ENCODE data around the gene FLRT2. TPM values are rescaled to one million over a fixed set of nuclear protein-coding genes. Genes with fewer than 3 reads are reported as not detected.
A peak's percentile ranks its signal among the peaks of the same experiment; 100 is the strongest.

FLRT2 gene
- total RNA-seq, 1 donor, result 39.1 TPM

GRCh38 chr14:85519661-85520305, 10.2 kb upstream of the FLRT2 start:
- Histone ChIP-seq H3K9me3 (ENCODE audit: low read depth, low read length) (no peaks in the 10 kb centered on the region), H3K36me3 (ENCODE audit: insufficient read depth, low read length) (no peaks in the 10 kb centered on the region), H4K20me1 (ENCODE audit: insufficient read depth, low read length) (no peaks in the 10 kb centered on the region), H3K79me2 (ENCODE audit: insufficient read depth, low read length) (no peaks in the 10 kb centered on the region), H3K27ac (ENCODE audit: low read depth, low read length) (no peak overlapping the region), H3K27me3 (ENCODE audit: insufficient read depth, low read length) (no peaks in the 10 kb centered on the region), H3K4me1 (ENCODE audit: insufficient read depth, low read length) (peaks cover 13% of the 10 kb centered on the region), H2AFZ (ENCODE audit: low read length) (no peak overlapping the region), H3K4me2 (ENCODE audit: insufficient read depth, low read length) (no peak overlapping the region), H3K4me3 (ENCODE audit: insufficient read depth, low read length) (no peak overlapping the region)
- no peak for DNase-seq (ENCODE audit: insufficient read length, low spot score, missing footprints)
- no peak for TF ChIP-seq CTCF (IDR thresholded peaks at IDR 0.05; ENCODE audit: extremely low read depth, low read depth, low read length)

- no peak for DNase-seq (ENCODE audit: insufficient read length, low spot score, missing footprints)
- no peaks in the 10 kb centered on the region for H4K20me1 ChIP-seq (ENCODE audit: insufficient read depth, low read length)
- H3K9me3 ChIP-seq (ENCODE audit: low read depth, low read length), result no peaks in the 10 kb centered on the region
- H3K4me1 ChIP-seq (ENCODE audit: insufficient read depth, low read length), result peaks cover 13% of the 10 kb centered on the region
- H3K79me2 ChIP-seq (ENCODE audit: insufficient read depth, low read length), result no peaks in the 10 kb centered on the region
- H3K4me3 ChIP-seq (ENCODE audit: insufficient read depth, low read length), result no peak overlapping the region
- H3K27ac ChIP-seq (ENCODE audit: low read depth, low read length), result no peak overlapping the region
- H3K36me3 ChIP-seq (ENCODE audit: insufficient read depth, low read length), result no peaks in the 10 kb centered on the region
- H2AFZ ChIP-seq (ENCODE audit: low read length), result peak overlapping the region; percentile 43
- TF ChIP-seq CTCF (IDR thresholded peaks at IDR 0.05; ENCODE audit: extremely low read depth, low read depth, low read length), result no peak
- no peak overlapping the region for H3K4me2 ChIP-seq (ENCODE audit: insufficient read depth, low read length)
- H3K27me3 ChIP-seq (ENCODE audit: insufficient read depth, low read length), result no peaks in the 10 kb centered on the region
These were observed 9.4 kb upstream of the FLRT2 start for GRCh38 chr14:85520581-85520980.

- Histone ChIP-seq H3K9me3 (ENCODE audit: low read depth, low read length) (no peaks in the 10 kb centered on the region), H2AFZ (ENCODE audit: low read length) (no peak overlapping the region), H3K4me2 (ENCODE audit: insufficient read depth, low read length) (no peak overlapping the region), H3K27me3 (ENCODE audit: insufficient read depth, low read length) (no peaks in the 10 kb centered on the region), H3K36me3 (ENCODE audit: insufficient read depth, low read length) (no peaks in the 10 kb centered on the region), H3K27ac (ENCODE audit: low read depth, low read length) (no peak overlapping the region), H3K4me1 (ENCODE audit: insufficient read depth, low read length) (peaks cover 19% of the 10 kb centered on the region), H3K79me2 (ENCODE audit: insufficient read depth, low read length) (no peaks in the 10 kb centered on the region), H4K20me1 (ENCODE audit: insufficient read depth, low read length) (no peaks in the 10 kb centered on the region), H3K4me3 (ENCODE audit: insufficient read depth, low read length) (no peak overlapping the region)
- no peak for DNase-seq (ENCODE audit: insufficient read length, low spot score, missing footprints)
- TF ChIP-seq CTCF (IDR thresholded peaks at IDR 0.05; ENCODE audit: extremely low read depth, low read depth, low read length), result no peak
These were observed 6.3 kb upstream of the FLRT2 start for GRCh38 chr14:85523624-85524023.

GRCh38 chr14:85527006-85527405, 2.9 kb upstream of the FLRT2 start:
- peak overlapping the region; percentile 99 for H3K4me2 ChIP-seq (ENCODE audit: insufficient read depth, low read length)

More at GRCh38 chr14:85527006-85527405, 2.9 kb upstream of the FLRT2 start:
- H3K79me2 ChIP-seq (ENCODE audit: insufficient read depth, low read length), result peaks cover 6% of the 10 kb centered on the region
- no peaks in the 10 kb centered on the region for H3K36me3 ChIP-seq (ENCODE audit: insufficient read depth, low read length)
- peak overlapping the region; percentile 8 for H2AFZ ChIP-seq (ENCODE audit: low read length)
- no peaks in the 10 kb centered on the region for H3K27me3 ChIP-seq (ENCODE audit: insufficient read depth, low read length)
- H3K4me3 ChIP-seq (ENCODE audit: insufficient read depth, low read length), result no peak overlapping the region
- no peak for TF ChIP-seq CTCF (IDR thresholded peaks at IDR 0.05; ENCODE audit: extremely low read depth, low read depth, low read length)
- H4K20me1 ChIP-seq (ENCODE audit: insufficient read depth, low read length), result no peaks in the 10 kb centered on the region
- H3K4me1 ChIP-seq (ENCODE audit: insufficient read depth, low read length), result peaks cover 31% of the 10 kb centered on the region
- no peaks in the 10 kb centered on the region for H3K9me3 ChIP-seq (ENCODE audit: low read depth, low read length)
- DNase-seq (ENCODE audit: insufficient read length, low spot score, missing footprints), result no peak
- peak overlapping the region; percentile 94 for H3K27ac ChIP-seq (ENCODE audit: low read depth, low read length)
